Activated CD4-positive, alpha-beta memory T cell treated with anti-CD3 and anti-CD28 coated beads, Interleukin-2, amount 10 ng/mL, durations not matched to agents 7 days and 5 days (primary cell): ENCODE data around the gene WNT1. TPM values are rescaled to one million over a fixed set of nuclear protein-coding genes. Genes with fewer than 3 reads are reported as not detected.

ENCODE experiments used
- CTCF ChIA-PET: fragments of 350-600 bp; sonication (Branson Sonifier 250); formaldehyde crosslinking; loops from one replicate; lab custom pipeline; 2021; ENCODE audit warnings: antibody characterized with exemption, inconsistent platforms; lab: Charles Lee
- POLR2A ChIA-PET: fragments of 350-600 bp; sonication (Branson Sonifier 250); formaldehyde crosslinking; loops from one replicate; lab custom pipeline; 2021; ENCODE audit warnings: antibody characterized with exemption; lab: Charles Lee
- DNase-seq: peaks from one replicate; pipeline ENCODE4 v3.0.0-alpha.2; 2020
- H3K27ac Mint-ChIP-seq: one replicate; pipeline ENCODE4 v1.8.0; 2021; ENCODE audit warnings: mild to moderate bottlenecking, mixed read lengths
- H3K27me3 Mint-ChIP-seq: one replicate; pipeline ENCODE4 v1.8.0; 2021; ENCODE audit warnings: mixed read lengths
- H3K36me3 Mint-ChIP-seq: one replicate; pipeline ENCODE4 v1.8.0; 2021; ENCODE audit warnings: low read depth, mixed read lengths
- H3K4me1 Mint-ChIP-seq: one replicate; pipeline ENCODE4 v1.8.0; 2021; ENCODE audit warnings: mixed read lengths
- H3K4me3 Mint-ChIP-seq: one replicate; pipeline ENCODE4 v1.8.0; 2021; ENCODE audit warnings: mild to moderate bottlenecking, mixed read lengths
- H3K9me3 Mint-ChIP-seq: one replicate; pipeline ENCODE4 v1.8.0; 2021; ENCODE audit warnings: mixed read lengths
- total RNA-seq, 2 experiments: library from RNA; stranded (reverse); gene quantifications; one replicate each; pipeline ENCODE4 v1.2.3, GENCODE V29; 2021

WNT1 gene
- total RNA-seq, 2 experiments from 2014 or later: 0.33 to 0.73 TPM

DNA sequence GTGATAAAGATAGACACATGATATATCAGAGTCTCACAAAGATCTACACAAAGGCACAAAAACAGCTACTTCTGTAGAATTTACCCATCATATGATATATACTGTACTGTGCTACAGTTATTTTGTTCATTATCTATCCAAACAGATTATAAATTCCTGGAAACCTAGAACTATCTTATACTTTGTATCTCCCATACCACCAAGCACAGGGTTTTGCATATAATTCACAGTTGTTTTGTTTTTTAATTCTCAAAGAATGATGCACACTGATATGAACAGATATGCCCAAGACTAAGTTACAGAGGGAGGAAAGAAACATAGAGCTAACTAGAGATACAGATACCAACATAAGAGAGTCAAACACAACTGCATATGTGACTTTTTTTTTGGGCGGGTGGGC lies 37.1 kb downstream of the WNT1 start:
- Mint-ChIP-seq H3K9me3 (no peaks in the 10 kb centered on the region), H3K27me3 (no peaks in the 10 kb centered on the region), H3K4me1 (peaks cover 46% of the 10 kb centered on the region), H3K27ac (no peak overlapping the region), H3K36me3 (peaks cover 44% of the 10 kb centered on the region), H3K4me3 (no peak overlapping the region)
- ChIA-PET CTCF (interaction anchor here (1.0 to 8.4 kb wide), 4 partner anchors 16 to 37 kb away, joined by 4 to 116 read pairs (median 24); partner anchors contain the start of genes DDN and WNT1), POLR2A (interaction anchor here (1.0 to 7.5 kb wide), 5 partner anchors 15 to 173 kb away, joined by 3 to 96 read pairs (median 4); partner anchors contain the start of genes DDN, DDX23 and TUBA1B)
- no peak for DNase-seq

DNA sequence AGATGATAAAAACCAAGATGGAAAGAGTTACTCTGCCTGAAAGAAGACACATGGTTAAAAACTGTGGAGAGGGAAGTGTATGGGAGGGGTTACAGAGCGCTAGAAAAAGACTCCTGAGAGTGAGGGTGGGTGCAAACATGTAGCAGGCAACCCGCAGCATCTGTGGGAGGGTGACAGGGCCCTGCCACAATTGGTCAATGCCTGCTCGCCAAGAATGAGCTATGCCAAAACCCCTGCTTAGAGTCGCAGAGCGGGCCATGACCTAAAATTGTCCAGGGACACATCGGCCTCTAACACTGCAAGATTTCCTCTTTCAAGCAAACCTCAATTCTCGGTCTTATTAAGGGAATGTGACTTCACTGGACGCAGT lies 39.8 kb downstream of the WNT1 start:
- peaks cover 46% of the 10 kb centered on the region for H3K4me1 Mint-ChIP-seq
- H3K4me3 Mint-ChIP-seq: peak overlapping the region; percentile 90
- DNase-seq: peak; percentile 49
- no peaks in the 10 kb centered on the region for H3K9me3 Mint-ChIP-seq
- peaks cover 51% of the 10 kb centered on the region for H3K36me3 Mint-ChIP-seq
- CTCF ChIA-PET: interaction anchor here (0.5 to 8.4 kb wide), 6 partner anchors 12 to 113 kb away, joined by 3 to 116 read pairs (median 5); partner anchors contain the start of genes DDN and TUBA1B
- no peaks in the 10 kb centered on the region for H3K27me3 Mint-ChIP-seq
- POLR2A ChIA-PET: interaction anchor here (1.0 to 7.5 kb wide), 14 partner anchors 8 to 349 kb away, joined by 3 to 96 read pairs (median 5); partner anchors contain the start of genes DDN, RHEBL1, SPATS2 and TUBA1B
- H3K27ac Mint-ChIP-seq: peak overlapping the region; percentile 98

DNA sequence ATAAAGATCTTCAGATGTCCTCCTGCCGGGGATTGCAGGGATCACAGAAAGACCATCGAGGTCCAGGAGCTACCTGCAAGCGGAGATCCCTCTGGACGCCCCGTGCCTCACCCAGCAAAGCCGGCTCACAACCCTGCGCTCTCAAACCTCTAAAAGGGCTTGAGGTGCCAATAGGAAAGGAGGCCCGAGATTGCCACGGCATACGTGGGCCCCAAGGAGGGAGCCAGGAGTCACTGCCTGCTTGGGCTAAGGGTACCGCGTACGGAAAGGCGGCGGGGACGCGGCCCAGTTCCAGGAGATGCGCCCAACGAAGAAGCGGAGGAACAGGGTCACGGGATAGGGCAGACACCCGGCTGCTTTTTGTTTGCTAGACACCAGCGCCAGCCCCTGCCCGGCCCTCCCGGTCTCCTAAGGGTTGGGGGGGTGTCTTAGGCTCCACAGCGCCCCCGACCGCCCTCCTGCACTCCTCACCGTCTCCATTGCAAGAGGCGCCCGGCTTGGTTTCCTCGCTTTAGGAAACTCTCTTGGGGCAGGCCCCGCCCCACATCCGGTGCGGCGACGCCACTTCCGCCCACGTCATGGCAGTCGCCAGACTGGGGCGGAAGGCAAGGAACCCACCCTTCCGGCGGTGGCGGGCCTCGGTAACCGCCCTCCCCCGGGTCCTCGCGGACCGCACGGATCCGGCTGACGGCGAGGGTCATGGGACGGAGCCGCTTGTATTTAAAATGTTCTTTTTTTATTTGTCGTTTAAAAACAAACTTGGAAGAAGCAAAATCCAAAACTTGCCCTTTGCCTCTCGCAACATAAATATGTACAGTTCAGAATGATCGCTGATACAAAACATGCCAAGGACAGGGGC lies 40.4 kb downstream of the WNT1 start, which contains the start of gene PRKAG1:
Gene PRKAG1 (minus strand): TSS at position 516 of the 859 bp plus-strand sequence. CDS start 36 bp downstream, at position 480.
- Mint-ChIP-seq H3K27me3 (no peaks in the 10 kb centered on the region), H3K36me3 (peaks cover 51% of the 10 kb centered on the region), H3K9me3 (no peaks in the 10 kb centered on the region), H3K4me3 (peak within 1 kb of the TSS; percentile 90), H3K4me1 (peaks cover 46% of the 10 kb centered on the region), H3K27ac (peak within 1 kb of the TSS; percentile 98)
- DNase-seq: peak; percentile 97
- CTCF ChIA-PET: interaction anchor here (0.5 to 8.4 kb wide), 13 partner anchors 9 to 166 kb away, joined by 3 to 116 read pairs (median 6); partner anchors contain the start of genes DDN, DDX23, RHEBL1 and TUBA1B
- POLR2A ChIA-PET: interaction anchor here (1.0 to 7.5 kb wide), 17 partner anchors 9 to 349 kb away, joined by 3 to 96 read pairs (median 5); partner anchors contain the start of genes ARF3, DDN, DDX23 and RHEBL1

DNA sequence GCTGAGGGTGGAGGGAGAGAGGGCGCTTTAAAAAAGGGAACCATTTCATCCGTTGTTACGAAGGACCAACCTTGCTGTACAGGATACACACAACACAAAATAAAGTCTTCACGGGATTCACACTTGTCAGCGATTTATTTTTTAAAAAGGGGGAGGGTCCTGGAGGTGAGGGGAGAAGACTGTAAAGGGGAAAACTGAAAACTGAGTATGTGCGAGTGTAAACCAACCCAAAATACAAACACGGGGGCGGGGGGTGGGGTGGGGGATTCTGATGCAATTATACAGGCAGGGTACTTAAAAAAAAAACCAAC lies 41.0 kb downstream of the WNT1 start:
- peaks cover 46% of the 10 kb centered on the region for H3K4me1 Mint-ChIP-seq
- CTCF ChIA-PET: interaction anchor here (0.9 to 5.2 kb wide), 16 partner anchors 10 to 166 kb away, joined by 3 to 63 read pairs (median 6); partner anchors contain the start of genes ARF3, DDN, DDX23 and RHEBL1
- H3K27me3 Mint-ChIP-seq: no peaks in the 10 kb centered on the region
- peaks cover 52% of the 10 kb centered on the region for H3K36me3 Mint-ChIP-seq
- POLR2A ChIA-PET: interaction anchor here (1.2 to 3.1 kb wide), 13 partner anchors 12 to 169 kb away, joined by 3 to 24 read pairs (median 6); partner anchors contain the start of genes ARF3, DDX23, RHEBL1 and TUBA1A
- H3K9me3 Mint-ChIP-seq: no peaks in the 10 kb centered on the region
- DNase-seq: no peak
- H3K4me3 Mint-ChIP-seq: peak overlapping the region; percentile 90
- peak overlapping the region; percentile 98 for H3K27ac Mint-ChIP-seq

DNA sequence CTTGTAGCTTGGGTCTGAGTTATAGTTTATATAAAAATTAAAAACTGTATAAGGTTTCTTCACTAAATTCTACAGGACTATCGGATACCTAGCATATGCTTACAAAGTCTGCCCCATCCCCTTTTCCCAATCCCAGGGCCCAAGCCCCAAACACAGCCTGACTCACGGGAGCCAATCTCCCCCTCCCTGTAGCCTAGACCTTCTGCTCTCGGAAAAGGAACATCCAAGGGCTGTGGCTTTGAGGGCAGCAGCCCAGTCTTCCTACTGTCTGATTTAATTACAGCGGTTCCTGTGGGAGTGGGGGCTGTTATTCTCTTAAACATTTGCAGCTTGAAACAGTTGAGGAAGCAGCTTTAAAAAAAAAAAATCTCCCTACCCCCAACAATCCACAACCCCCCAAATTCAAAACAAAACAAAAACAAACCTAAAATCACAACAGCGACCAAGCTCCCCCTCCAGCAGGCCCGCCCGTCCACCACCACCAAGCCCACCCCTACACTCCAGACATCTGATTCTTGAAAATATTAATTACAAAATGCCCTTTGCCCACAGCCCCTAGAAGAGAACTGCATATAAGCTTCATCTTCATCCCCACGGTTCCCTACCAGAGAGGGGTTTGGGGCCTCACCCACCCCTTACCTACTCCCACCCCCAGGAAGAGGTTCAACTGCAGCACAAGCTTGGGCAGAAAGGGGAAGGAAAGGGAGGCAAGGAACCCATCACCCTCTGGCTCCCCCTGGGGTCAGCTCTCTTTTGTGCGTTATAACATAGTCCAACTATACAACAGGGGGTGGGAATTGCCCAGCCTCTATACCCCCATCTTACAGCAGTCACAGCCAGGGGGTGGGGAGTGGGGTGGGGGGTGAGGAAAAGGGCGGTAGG lies 41.6 kb downstream of the WNT1 start:
- POLR2A ChIA-PET: interaction anchor here (0.8 to 3.1 kb wide), 16 partner anchors 11 to 169 kb away, joined by 3 to 24 read pairs (median 5); partner anchors contain the start of genes ARF3, DDX23, RHEBL1 and TUBA1A
- H3K4me3 Mint-ChIP-seq: peak overlapping the region; percentile 90
- H3K9me3 Mint-ChIP-seq: no peaks in the 10 kb centered on the region
- no peaks in the 10 kb centered on the region for H3K27me3 Mint-ChIP-seq
- peak; percentile 54 for DNase-seq
- peaks cover 43% of the 10 kb centered on the region for H3K4me1 Mint-ChIP-seq
- peak overlapping the region; percentile 98 for H3K27ac Mint-ChIP-seq
- CTCF ChIA-PET: interaction anchor here (0.6 to 5.2 kb wide), 22 partner anchors 10 to 167 kb away, joined by 3 to 63 read pairs (median 4); partner anchors contain the start of genes ARF3, DDN, DDX23 and RHEBL1
- H3K36me3 Mint-ChIP-seq: peaks cover 58% of the 10 kb centered on the region

DNA sequence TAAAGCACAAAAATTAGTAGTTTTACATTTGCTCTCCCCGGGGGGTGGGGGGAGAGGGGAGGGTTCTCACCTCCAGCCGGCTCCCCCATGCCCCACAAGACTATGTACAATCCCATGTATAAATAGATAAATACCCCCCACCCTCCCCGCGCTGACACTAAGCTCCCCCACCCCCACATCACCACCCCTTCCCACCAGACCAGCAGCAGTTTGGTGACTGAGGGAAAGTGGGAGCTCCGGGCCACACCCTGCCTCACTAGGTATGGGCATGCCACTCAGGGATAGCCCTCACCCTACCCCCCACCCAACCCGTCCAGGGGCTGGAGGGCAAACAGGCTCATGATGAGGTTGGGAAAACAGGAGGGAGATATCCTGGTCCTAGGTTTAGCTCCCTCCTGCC lies 42.3 kb downstream of the WNT1 start:
- DNase-seq: no peak
- H3K9me3 Mint-ChIP-seq: no peaks in the 10 kb centered on the region
- H3K36me3 Mint-ChIP-seq: peaks cover 59% of the 10 kb centered on the region
- H3K4me1 Mint-ChIP-seq: peaks cover 36% of the 10 kb centered on the region
- no peak overlapping the region for H3K4me3 Mint-ChIP-seq
- no peak overlapping the region for H3K27ac Mint-ChIP-seq
- no peaks in the 10 kb centered on the region for H3K27me3 Mint-ChIP-seq
- ChIA-PET CTCF (interaction anchor here (0.9 to 5.2 kb wide), 14 partner anchors 9 to 168 kb away, joined by 3 to 63 read pairs (median 7); partner anchors contain the start of genes ARF3, DDN, DDX23 and RHEBL1), POLR2A (interaction anchor here (1.1 to 3.1 kb wide), 13 partner anchors 11 to 168 kb away, joined by 3 to 24 read pairs (median 5); partner anchors contain the start of genes DDX23, RHEBL1, TUBA1A and TUBA1B)

DNA sequence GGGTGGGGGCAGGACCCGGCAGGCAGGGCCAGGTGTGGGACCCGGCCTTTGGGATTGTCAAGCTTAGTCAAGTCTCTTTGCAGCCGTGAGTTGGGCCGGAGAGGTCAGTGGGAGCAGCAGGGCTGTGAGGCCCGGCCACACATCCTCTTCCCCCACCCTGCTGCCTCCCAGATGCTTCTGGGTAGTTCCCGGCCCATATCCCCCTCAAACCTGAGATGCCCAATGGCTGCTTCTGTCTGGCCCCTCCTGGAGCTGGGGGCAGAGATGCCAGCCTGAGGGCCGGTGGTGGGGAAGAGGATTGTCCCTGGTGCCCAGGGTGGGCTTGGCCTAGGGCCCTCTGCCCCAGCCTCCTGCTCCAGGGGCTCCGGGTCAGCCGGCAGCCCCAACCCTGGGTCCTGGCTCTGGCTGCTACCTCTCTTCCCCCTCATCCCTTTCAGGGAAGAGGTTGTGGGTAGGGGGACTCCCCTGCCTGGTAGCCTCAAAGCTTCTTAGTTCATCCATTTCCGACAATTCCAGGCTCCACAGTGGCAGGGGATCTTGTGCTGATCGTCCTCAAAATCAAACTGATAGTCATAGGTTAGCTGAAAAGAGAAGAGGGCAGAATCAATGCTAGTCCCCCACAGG lies 43.3 kb downstream of the WNT1 start:
- DNase-seq: no peak
- H3K4me3 Mint-ChIP-seq: no peak overlapping the region
- H3K9me3 Mint-ChIP-seq: no peaks in the 10 kb centered on the region
- no peaks in the 10 kb centered on the region for H3K27me3 Mint-ChIP-seq
- H3K4me1 Mint-ChIP-seq: peaks cover 29% of the 10 kb centered on the region
- peak overlapping the region; percentile 4 for H3K27ac Mint-ChIP-seq
- H3K36me3 Mint-ChIP-seq: peaks cover 62% of the 10 kb centered on the region
- ChIA-PET POLR2A (interaction anchor here (1.3 to 3.1 kb wide), 4 partner anchors 10 to 243 kb away, joined by 4 to 24 read pairs (median 7); partner anchors contain the start of gene TUBA1B), CTCF (interaction anchor here (2.9 to 5.2 kb wide), 2 partner anchors 24 to 33 kb away, joined by 11 to 63 read pairs; no protein-coding TSS in a partner anchor)

DNA sequence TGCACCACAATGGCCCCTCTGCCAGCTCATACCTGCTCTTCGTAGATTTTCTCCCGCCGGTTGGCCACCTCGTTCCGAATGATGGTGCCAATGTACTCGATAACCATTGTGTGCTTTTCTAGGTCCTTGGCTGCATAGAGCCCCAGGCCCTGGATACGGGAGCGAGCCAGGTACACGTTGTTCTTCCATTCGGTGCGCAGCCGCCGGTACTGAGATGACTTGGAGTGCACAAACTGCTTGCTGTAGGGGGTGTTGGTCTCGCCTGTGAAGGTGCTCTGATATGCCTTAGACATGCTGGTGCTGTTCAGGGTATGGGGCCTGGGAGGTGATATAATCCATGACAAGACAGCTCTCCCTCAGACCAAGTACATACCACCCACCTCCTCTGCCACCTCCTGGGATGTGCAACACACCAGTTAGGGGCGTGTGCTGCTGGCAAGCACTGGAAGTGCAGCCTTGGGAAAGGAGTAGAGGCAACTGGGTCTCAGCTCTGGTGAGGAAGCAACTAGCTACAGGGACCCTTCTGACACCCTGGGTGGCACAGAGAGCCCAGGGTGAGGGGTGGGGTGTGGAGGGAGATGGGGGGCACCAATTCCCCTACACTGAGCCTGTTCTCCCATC lies 44.5 kb downstream of the WNT1 start:
- H3K27ac Mint-ChIP-seq: no peak overlapping the region
- H3K9me3 Mint-ChIP-seq: no peaks in the 10 kb centered on the region
- H3K27me3 Mint-ChIP-seq: no peaks in the 10 kb centered on the region
- H3K4me3 Mint-ChIP-seq: no peak overlapping the region
- H3K4me1 Mint-ChIP-seq: peaks cover 17% of the 10 kb centered on the region
- DNase-seq: no peak
- POLR2A ChIA-PET: interaction anchor here (1.3 kb wide), 1 partner anchor 241 kb away, joined by 4 read pairs; no protein-coding TSS in a partner anchor
- H3K36me3 Mint-ChIP-seq: peaks cover 64% of the 10 kb centered on the region
- CTCF ChIA-PET: interaction anchor here (1.0 to 5.2 kb wide), 3 partner anchors 21 to 65 kb away, joined by 3 to 63 read pairs (median 6); no protein-coding TSS in a partner anchor

DNA sequence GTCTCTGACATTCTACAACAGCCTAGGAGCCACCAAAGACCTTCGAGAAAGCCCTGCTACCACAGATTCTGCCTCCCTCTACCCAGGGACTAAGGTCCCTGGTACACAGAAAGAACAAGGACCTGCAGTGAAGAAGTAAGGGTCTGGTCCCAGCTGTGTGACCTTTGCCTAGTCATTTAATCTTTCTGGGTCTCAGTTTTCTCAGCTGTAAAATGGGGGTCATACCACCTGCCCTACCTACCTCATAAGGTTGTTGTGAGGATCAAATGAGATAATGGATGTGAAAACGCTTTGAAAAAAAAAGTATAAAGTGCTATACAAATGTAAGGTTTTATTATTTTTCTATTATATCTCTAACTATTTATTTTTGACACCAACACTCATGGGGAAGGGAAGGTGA lies 45.7 kb downstream of the WNT1 start:
- H3K27ac Mint-ChIP-seq: no peak overlapping the region
- no peak overlapping the region for H3K4me3 Mint-ChIP-seq
- H3K27me3 Mint-ChIP-seq: no peaks in the 10 kb centered on the region
- no peaks in the 10 kb centered on the region for H3K9me3 Mint-ChIP-seq
- no peak for DNase-seq
- peaks cover 67% of the 10 kb centered on the region for H3K36me3 Mint-ChIP-seq
- POLR2A ChIA-PET: no interaction called here
- H3K4me1 Mint-ChIP-seq: peaks cover 11% of the 10 kb centered on the region
- CTCF ChIA-PET: interaction anchor here (1.0 to 5.2 kb wide), 4 partner anchors 15 to 64 kb away, joined by 3 to 63 read pairs (median 4); no protein-coding TSS in a partner anchor

DNA sequence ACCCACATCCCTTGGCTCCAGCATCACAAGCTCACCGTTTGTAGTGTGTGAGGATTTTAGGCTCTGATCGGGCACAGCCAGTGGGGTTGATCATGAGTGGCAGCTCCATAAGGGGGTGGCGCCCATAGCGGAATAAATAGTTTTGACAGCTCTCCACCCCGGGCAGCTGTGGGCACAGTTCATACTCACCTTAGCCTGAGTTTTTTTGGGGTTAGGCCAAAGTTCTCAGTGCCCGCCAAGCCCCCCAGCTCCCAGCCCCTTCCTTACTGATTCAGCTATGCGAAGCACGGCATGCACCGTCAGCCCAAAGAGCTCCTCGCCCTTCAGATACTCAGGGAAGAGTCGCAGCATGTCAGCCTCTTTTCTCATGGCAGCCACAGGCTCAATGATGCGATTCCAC lies 46.4 kb downstream of the WNT1 start:
- H3K9me3 Mint-ChIP-seq: no peaks in the 10 kb centered on the region
- DNase-seq: no peak
- no peak overlapping the region for H3K27ac Mint-ChIP-seq
- no peak overlapping the region for H3K4me3 Mint-ChIP-seq
- no peaks in the 10 kb centered on the region for H3K27me3 Mint-ChIP-seq
- H3K36me3 Mint-ChIP-seq: peaks cover 67% of the 10 kb centered on the region
- ChIA-PET CTCF (interaction anchor here (1.3 to 2.0 kb wide), 2 partner anchors 14 to 19 kb away, joined by 3 to 6 read pairs; no protein-coding TSS in a partner anchor), POLR2A (no interaction called here)
- H3K4me1 Mint-ChIP-seq: peaks cover 5% of the 10 kb centered on the region

DNA sequence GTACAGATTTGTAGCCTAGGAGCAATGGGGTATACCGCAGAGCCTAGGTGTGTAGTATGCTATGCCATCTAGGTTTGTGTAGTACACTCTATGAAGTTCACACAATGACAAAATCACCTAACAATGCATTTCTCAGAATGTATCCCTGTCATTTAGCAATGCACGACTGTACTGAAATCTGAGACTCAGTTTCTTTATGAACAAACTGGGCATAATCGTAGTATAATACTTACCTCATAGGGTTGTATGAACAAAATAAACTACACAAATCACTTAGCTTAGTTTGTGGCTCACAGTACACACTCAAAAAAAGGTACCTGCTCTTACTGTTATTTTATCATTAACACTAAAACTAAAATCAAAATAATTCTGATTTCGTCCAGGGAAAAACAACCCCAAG lies 47.3 kb downstream of the WNT1 start:
- Mint-ChIP-seq H3K4me3 (no peak overlapping the region), H3K27ac (no peak overlapping the region), H3K9me3 (no peaks in the 10 kb centered on the region), H3K27me3 (no peaks in the 10 kb centered on the region), H3K36me3 (peaks cover 68% of the 10 kb centered on the region), H3K4me1 (no peaks in the 10 kb centered on the region)
- DNase-seq: no peak
- CTCF ChIA-PET: no interaction called here
- POLR2A ChIA-PET: no interaction called here
